SK-N-SH treated with all-trans-retinoic acid at 6 μM for 48 hours (cell line): ENCODE measurements around the gene SMARCE1.

Experiments used
- OSR1 ChIP-seq: fragments of 250-450 bp; sonication (Bioruptor Pico); IDR thresholded peaks from 2 replicates; pipeline ENCODE4 v1.8.0; 2022; ENCODE audit warnings: moderate library complexity, mild to moderate bottlenecking, inconsistent platforms
- RARB ChIP-seq: fragments of 250-450 bp; sonication (Bioruptor Pico); IDR thresholded peaks from 2 replicates; pipeline ENCODE4 v1.8.0; 2021; ENCODE audit warnings: mild to moderate bottlenecking, moderate library complexity
- ZC3H10 ChIP-seq: fragments of 250-450 bp; sonication (Bioruptor Pico); IDR thresholded peaks from 2 replicates; pipeline ENCODE4 v1.5.1; 2021; ENCODE audit warnings: mild to moderate bottlenecking, moderate library complexity
- ZNF70 ChIP-seq: fragments of 450-650 bp; formaldehyde crosslinking; IDR thresholded peaks from 2 replicates; pipeline ENCODE4 v1.5.0; 2020; ENCODE audit warnings: mild to moderate bottlenecking, moderate library complexity
- ZNF8 ChIP-seq: fragments of 450-650 bp; formaldehyde crosslinking; IDR thresholded peaks from 2 replicates; pipeline ENCODE4 v1.5.0; 2020; ENCODE audit warnings: mild to moderate bottlenecking, moderate library complexity
- TF ChIP-seq, protein P1 (sequence below): fragments of 250-450 bp; sonication (Bioruptor Pico); IDR thresholded peaks from 2 replicates; pipeline ENCODE4 v1.5.1; 2020; ENCODE audit warnings: low read depth, mild to moderate bottlenecking, moderate library complexity

DNA sequence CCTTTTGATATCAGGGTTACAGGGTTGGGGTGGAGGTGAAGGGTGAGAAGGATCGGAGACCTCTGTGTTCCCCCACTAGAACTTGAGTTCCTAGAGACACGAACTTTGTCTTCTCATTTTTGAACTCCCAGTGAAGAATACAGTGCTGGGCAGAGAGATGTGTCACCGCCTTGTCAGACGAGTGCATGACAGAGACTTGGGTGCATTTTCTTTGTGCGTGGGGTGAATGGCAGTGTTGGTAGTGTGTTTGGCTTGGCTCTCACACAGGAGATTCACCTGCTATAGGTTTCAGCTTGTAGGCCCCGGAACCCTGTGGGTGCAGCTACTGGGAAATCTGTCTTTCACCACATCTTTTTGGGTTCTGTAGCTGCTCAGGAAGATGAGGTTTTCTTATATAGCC, 42.3 kb downstream of the SMARCE1 start:
- TF ChIP-seq ZC3H10 (no peak), ZNF8 (CRISPR knock-in tag) (no peak), RARB (CRISPR knock-in tag) (no peak), OSR1 (CRISPR knock-in tag) (no peak), ZNF70 (no peak)
- TF ChIP-seq, protein P1, sequence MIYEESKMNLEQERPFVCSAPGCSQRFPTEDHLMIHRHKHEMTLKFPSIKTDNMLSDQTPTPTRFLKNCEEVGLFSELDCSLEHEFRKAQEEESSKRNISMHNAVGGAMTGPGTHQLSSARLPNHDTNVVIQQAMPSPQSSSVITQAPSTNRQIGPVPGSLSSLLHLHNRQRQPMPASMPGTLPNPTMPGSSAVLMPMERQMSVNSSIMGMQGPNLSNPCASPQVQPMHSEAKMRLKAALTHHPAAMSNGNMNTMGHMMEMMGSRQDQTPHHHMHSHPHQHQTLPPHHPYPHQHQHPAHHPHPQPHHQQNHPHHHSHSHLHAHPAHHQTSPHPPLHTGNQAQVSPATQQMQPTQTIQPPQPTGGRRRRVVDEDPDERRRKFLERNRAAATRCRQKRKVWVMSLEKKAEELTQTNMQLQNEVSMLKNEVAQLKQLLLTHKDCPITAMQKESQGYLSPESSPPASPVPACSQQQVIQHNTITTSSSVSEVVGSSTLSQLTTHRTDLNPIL: no peak
